DMS79 (cell line): ENCODE measurements around the gene OST4.
"Not testable (repeated sequence)": the region's sequence is repeated elsewhere in the genome, so short reads cannot be mapped to it uniquely, and the experiment has no call there.

ENCODE experiments used
- DNase-seq: peaks from one replicate; lab custom pipeline; 2025; lab: John Stamatoyannopoulos, UW

OST4 gene

DNA sequence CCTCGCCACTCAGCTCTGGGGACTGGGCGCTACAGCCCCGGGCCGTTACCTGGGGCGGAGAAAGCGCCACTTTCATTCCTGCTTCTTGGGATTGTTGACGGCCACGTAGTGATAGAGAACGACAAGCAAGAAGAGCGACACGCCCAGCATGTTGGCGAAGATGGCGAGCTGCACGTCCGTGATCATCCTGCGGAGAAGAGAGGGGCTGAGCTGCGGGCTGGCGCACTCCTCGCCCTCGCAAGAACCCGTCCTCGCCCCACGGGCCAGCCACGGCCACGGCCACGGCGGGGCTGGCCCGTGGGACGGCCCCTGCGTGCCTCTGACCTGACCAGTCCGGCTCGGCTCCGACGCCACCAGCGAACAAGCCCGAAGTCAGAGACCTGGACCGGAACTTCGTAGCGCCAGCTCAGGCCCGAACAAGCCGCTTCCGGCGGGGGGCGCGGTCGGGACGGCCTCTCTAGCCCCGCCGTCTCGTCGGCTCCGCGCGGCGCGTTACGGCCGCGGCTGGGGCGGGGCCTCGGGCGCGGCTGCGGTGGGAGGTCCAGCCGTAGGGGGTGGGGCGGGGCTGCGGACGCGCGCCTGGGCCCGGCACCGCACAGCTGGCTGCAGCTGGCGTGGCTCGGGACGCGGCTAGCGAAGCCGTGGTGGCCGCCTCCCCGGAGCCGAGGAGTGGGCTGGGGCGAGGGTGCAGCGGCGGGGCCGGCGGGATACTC lies at the start of gene OST4:
Gene OST4, minus strand, starts transcription at position 378 of the 713 bp plus-strand sequence.
- DNase-seq: peak; percentile 81

DNA sequence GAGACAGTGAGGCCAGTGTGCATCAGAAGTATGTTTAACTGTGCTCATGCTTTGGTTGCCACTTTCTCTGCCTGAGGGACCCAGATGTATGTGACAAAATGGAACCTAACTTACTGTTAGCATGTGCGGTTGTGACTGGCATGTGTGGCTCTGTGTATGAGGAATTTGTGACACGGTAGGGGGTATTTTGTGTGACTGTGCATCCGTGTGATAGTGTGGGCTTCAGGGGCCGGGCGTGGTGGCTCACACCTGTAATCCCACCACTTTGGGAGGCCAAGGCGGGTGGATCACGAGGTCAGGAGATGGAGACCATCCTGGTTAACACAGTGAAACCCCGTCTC lies 47.8 kb upstream of the OST4 start:
- not testable (repeated sequence) for DNase-seq

DNA sequence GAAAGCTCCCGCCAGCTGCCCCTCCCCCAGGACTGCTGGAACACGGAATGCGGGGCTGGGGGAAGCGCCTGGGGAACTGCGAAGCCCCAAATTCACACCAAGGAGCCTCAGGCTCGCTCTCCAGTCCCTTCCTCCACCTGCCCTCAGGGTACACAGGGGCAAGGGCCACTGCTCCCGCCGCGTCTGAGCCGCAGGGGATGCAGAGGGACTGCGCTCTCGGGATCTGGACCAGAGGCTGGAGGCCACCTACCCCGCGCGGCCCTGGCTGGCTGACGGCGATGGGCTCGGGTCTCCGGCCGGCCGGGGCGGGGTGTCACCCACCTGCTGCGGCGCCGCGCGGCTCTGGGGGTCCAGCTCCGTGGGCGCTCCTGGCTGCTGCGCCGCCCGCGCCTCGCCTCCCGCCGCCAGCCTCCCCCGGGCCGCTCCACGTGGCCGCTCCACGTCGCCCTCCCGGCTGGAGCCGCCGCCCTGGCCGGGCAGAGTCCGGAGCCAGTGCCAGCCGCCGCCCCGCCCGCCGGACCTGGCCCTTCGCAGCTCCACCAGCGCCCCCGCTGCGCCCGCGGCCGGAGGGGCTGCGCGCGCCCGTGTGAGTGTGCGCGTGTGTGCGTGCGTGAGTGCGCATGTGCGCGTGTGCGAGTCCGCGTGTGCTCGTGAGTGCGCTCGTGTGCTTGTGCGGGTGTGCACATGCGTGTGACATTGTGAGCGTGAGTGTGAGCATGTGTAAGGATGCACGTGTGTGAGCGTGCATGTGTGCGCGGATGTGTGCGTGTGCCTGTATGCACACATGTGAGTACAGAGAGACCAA lies 47.3 kb upstream of the OST4 start, which contains the start of gene CGREF1:
Gene CGREF1, minus strand, starts transcription at position 604 of the 805 bp plus-strand sequence. CDS start 14,762 bp downstream, outside the sequence.
- DNase-seq: no peak

DNA sequence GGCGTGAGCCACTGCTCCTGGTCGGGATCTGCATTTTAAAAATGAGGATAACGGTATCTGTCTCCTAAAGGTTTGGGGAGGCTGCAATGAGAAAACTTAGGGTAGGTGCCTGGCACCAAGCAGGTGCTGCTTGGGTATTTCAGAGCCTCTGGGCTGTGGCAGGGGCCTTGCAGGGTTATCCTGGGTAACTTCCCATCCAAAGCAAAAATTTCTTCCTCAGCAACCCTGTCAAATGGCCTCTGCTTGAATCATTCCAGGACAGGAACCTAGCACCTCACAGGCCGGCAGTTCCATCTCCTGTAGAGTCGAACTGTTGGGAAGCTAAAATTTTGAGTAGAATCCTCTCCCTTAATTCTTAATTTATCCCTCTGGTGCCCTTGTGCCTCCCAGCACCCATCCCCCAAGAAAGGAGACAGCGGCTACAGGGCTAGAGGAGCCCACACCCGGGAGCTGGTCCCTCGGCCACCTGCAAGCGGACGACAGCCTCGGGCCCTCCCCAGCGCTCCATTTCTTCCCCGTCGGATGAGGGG lies 46.6 kb upstream of the OST4 start:
- DNase-seq: no peak

DNA sequence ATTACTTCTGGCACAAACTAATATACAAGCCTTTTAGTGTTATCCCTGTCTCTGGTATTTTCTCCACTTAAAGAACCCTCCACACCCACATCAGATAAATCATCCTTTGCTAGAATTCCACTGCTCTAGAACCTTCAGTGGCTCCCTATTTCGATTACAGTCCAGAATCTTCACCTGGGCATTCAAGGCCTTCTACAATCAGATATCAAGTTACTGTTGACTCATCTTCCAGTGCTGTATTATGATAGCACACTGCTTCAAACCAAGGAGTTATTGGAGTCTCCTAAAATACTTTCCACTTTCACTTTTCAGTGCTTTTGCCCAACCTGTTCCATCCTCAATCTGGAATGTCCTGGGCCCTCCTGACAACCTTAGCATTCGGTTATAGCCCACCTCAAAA lies 44.1 kb upstream of the OST4 start:
- no peak for DNase-seq

DNA sequence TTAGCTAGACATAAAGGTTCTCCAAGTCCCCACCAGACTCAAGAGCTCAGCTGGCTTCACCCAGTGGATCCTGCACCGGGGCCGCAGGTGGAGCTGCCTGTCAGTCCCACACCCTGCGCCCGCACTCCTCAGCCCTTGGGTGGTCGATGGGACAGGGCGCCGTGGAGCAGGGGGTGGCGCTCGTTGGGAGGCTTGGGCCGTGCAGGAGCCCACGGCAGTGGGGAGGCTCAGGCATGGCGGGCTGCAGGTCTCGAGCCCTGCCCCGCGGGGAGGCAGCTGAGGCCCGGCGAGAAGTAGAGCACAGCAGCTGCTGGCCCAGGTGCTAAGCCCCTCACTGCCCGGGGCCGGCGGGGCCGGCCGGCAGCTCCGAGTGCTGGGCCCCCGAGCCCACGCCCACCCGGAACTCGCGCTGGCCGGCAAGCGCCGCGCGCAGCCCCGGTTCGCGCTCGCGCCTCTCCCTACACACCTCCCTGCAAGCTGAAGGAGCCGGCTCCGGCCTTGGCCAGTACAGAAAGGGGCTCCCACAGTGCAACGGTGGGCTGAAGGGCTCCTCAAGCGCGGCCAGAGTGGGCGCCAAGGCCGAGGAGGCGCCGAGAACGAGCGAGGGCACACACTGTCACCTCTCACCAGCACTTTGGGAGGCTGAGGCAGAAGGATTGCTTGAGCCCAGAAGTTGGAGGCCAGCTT lies 40.1 kb upstream of the OST4 start:
- DNase-seq: not testable (repeated sequence)

DNA sequence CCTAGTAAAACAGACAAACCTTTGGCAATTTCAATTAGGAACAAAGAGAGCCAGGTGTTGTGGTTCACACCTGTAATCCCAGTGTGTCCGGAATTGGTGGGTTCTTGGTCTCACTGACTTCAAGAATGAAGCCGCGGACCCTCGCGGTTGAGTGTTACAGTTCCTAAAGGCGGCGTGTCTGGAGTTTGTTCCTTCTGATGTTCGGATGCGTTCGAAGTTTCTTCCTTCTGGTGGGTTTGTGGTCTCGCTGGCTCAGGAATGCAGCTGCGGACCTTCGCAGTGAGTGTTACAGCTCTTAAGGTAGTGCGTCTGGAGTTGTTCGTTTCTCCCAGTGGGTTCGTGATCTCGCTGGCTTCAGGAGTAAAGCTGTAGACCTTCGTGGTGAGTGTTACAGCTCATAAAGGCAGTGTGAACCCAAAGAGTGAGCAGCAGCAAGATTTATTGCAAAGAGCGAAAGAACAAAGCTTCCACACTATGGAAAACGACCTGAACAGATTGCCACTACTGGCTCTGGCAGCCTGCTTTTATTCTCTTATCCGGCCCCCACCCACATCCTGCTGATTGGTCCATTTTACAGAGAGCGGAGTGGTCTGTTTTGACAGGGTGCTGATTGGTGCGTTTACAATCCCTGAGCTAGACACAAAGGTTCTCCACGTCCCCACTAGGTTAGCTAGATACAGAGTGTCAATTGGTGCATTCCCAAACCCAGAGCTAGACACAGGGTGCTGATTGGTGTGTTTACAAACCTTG lies 39.3 kb upstream of the OST4 start:
- not testable (repeated sequence) for DNase-seq

DNA sequence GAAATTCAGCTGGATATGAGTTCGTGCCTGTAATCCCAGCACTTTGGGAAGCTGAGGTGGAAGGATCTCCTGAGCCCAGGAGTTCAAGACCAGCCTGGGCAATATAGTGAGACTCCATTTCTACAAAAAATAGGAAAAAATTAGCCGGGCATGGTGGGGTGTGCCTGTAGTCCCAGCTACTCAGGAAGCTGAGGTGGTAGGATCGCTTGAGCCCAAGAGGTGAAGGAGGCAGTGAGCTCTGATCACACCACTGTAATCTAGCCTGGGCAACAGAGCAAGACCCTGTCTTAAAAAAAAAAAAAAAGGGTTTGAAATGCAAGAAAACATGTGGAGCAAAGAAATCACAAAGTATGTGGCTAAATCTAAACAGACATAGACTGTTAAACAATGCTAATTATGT lies 37.6 kb upstream of the OST4 start:
- no peak for DNase-seq

DNA sequence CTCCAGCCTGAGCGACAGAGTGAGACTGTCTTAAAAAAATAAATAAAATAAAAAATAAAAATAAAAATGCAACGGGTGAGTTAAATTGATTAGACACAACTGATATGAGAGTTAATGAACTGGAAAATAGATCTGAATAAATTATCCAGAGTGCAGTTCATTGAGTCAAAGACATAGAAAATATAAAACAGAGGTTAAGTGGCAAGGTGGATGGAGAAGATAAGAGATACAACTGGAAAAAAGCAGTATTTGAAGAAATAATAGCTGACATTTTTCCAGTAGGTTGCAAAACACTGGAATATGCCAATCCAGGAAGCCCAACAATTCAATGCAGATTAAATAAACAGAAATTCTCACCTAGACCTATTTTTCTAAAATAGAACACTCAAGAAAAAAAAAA lies 36.8 kb upstream of the OST4 start:
- no peak for DNase-seq

DNA sequence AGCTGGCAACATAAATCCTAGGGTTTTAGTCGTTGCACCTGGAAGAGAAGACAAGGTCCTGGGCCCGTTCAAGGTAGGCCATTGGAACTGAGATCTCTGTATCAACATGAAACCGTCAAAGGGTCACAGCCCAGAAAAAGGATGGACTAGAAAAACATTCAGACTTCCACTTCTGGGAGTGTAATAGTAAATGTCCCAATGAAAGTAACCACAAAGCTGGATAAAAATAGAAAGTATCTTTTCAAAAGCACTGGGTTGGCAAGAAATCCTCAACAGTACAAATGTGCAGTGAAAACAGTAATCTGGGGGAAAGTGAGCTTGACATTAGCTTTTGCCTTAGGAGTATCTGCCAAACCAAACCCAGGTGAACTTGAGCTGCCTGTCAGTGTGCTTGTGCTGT lies 34.5 kb upstream of the OST4 start:
- DNase-seq: no peak

DNA sequence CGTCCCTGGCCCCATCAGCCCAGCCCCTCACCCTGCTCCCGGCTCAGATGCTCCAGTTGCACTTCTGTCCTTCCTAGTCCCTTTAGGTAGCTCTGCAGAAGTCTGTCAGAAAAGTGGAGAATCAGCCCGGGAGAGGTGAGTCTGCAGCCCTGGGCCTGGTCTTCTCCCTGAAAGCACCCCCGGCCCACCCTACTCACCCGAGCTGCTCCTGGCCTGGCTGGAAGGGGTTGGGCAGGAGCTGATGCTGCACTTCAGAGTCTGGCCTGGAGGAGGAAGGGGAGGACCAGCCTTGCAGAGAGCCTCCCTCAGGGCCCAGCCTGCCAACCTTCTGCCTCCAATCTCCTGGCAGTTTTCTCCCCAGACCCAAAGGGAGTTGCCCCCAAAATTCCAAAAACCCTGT lies 30.9 kb upstream of the OST4 start:
- no peak for DNase-seq

DNA sequence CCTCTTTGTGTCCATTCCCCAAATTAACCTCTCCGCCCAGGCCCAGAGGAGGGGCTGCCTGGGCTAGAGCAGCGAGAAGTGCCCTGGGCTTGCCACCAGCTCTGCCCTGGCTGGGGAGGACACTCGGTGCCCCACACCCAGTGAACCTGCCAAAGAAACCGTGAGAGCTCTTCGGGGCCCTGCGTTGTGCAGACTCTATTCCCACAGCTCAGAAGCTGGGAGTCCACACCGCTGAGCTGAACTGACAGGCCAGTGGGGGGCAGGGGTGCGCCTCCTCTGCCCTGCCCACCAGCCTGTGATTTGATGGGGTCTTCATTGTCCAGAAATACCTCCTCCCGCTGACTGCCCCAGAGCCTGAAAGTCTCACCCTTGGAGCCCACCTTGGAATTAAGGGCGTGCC lies 28.6 kb upstream of the OST4 start:
- DNase-seq: no peak

DNA sequence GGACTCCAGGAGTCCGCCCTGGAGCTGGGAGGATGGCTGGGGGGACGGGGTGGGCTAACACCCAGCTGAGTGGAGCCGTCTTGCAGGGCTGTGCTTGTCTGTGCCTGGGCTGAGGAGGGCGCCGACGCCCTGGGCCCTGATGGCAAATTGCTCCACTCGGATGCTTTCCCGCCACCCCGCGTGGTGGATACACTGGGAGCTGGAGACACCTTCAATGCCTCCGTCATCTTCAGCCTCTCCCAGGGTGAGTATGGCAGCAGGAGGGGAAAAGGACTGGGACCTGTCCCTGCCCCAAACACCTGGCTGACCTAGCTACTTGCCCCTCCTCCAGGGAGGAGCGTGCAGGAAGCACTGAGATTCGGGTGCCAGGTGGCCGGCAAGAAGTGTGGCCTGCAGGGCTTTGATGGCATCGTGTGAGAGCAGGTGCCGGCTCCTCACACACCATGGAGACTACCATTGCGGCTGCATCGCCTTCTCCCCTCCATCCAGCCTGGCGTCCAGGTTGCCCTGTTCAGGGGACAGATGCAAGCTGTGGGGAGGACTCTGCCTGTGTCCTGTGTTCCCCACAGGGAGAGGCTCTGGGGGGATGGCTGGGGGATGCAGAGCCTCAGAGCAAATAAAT lies 28.0 kb upstream of the OST4 start:
- no peak for DNase-seq

DNA sequence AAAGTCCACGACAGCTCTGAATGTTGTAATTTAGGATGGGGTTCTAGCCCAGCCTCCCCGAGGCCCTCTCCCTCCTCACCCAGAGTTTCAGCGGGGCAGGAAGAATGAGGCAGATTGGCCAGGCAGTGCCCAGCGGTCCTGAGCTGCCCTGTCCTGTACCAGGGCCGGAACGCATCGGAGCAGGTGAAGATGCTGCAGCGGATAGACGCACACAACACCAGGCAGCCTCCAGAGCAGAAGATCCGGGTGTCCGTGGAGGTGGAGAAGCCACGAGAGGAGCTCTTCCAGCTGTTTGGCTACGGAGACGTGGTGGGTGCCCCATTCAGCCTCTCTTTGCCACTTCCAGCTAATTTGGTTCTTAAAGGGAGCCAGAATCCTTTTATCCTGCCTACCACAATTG lies 25.9 kb upstream of the OST4 start:
- no peak for DNase-seq

DNA sequence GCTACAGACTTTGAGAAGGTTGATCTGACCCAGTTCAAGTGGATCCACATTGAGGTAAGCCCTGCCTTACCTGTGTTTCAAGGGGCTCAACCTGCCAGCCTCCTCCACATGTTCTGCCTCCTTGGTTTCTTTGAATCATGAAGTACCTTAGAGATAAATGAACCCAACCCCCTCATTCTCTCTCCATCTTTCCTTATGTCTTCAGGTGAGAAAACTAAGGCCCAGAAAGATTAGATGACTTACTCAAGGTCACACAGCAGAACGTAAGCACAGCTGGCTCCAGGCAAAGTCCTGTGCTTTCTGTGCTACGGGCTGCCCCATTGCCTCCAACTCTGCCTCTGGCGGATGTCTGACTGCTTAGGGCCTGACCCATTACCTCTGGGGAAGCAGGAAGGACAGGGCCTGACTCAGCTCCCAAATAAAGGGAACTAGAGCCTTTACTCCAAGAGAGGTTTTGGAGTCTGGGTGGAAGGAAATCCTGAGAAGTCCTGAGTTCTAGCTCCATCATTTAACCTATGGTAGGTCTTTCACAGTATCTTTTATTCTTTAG lies 25.4 kb upstream of the OST4 start:
- DNase-seq: no peak

DNA sequence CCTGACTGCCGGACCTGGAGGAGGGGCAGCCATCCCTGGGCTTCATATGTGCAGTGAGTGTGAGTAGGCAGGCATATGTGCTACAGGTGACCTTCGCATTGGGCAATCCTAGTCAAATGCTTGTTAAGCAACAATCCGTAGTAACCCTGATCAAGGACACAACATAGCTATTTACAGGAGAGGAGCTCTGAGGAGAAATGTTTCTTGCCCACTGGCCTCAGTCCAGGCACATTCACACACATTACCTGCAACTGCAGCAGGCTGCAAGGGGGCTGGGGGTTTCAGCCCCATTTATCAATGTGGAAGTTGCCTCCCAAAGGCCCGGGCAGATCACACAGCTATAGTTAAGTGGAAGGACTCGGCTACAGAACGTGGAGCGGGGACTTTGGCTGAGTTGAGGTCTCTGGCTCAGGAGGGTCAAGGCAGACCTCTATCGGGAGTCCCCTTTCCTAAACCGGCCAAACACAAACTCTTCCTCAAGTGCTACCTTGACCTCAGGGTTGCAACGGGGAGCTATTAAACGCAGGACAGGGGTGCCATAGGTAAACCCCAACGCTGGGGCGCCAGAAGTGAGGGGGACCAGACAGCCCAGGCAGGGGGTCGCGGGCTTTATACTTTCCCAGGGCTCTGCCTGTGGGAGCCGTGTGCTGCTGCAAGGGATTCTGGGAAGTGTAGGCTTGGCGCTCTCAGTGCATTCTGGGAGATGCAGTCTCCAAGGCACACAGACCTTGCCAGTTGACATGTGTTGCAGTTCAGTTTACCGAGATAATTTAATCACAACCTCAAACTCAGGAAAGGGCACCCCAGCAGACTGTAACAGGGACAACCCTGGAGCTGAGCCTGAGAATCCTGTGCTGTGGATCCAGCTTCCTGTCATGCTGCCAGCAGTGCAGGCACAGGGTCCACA lies 24.5 kb upstream of the OST4 start:
- no peak for DNase-seq

DNA sequence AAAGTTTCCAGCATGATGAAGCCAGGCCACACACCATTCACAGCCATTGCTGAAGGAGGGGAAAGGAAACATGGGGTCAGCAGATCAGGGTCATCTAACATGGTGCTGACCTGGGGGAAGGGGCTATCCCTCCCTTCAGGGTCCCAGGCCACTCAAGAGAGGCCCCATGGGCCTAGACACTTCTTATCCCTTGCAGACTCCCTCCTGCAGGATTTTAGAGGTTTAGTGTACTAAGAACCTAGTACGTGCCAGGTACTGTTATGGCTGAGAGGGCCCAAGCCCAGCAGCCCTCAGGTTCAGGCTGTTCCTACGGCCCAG lies 23.9 kb upstream of the OST4 start:
- no peak for DNase-seq

DNA sequence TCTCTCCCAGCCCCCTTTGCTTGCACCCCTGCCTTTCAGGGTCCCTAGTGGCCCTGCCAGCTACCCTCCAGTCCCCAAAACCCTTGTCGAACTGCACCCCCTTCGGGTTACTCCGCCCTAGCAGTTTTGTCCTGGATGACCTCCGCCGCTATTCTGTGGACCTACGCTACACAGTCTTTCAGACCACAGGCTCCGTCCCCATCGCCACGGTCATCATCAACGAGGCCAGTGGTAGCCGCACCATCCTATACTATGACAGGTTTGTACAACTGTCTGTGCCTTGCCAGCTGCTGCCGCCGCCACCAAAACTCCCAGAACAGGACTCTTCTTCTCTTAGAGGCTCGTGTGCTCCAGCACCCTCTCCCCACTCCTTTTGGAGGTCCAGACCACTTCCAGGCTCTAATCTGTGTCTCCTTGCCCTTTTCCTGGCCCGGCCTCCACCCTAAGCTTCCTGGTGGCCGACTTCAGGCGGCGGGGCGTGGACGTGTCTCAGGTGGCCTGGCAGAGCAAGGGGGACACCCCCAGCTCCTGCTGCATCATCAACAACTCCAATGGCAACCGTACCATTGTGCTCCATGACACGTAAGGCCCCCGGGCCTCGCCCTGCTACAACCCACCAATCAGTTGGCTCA lies 23.0 kb upstream of the OST4 start:
- no peak for DNase-seq

DNA sequence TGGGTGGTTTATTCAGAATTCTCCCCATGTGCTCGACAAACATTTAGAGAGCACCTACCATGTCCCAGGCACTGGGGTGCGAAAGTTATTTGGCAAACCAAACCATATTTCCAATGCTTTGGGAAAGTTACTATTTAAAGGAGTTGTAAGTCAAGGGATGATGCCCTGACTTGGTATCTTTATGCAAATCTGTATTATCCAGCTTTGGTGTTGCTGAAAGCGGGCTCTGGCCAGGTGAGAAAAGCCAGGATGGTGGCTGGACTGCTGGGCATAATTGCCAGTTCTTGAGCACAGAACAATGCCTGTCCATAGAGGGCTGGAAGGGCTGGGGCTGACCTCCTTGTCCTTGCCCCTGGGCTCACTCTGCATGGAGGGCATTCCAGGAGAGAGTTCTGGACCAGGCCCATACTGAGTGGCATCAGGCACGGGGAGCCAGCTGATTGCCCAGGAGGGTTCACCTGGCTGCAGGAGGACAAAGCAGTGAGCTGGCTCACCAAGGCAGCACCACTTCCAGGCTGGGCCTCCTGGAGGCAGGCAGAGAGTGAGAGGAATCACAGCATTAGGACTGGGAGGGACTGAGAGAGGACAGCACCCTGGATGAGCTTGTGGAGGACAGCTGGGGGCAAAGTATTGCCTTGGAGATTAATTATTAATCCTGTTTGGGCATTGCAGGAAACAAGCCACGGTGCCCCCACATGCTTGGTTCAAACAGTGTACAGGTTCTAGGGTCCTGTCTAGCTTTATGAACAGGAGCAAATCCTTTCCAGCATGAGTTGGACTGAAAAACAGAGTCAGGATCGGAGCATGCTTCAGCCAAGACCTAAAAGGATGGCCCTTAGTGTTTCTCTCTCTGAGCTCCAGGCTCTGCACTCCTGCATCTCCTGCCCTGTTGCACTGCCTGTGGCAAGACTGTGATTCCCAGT lies 22.2 kb upstream of the OST4 start:
- DNase-seq: no peak
